HepG2 (cell line): ENCODE data around the gene IGFBP6. TPM values are rescaled to one million over a fixed set of nuclear protein-coding genes. Genes with fewer than 3 reads are reported as not detected.
A peak's percentile ranks its signal among the peaks of the same experiment; 100 is the strongest.

ENCODE experiments used
- HDAC2 ChIP-seq: sonication (generic); formaldehyde crosslinking; IDR thresholded peaks from 2 replicates; pipeline ENCODE4 v1.4.0; 2020; ENCODE audit warnings: missing genetic modification reagents
- HNF1A ChIP-seq, 2 experiments: sonication (generic) in 1 of 2; formaldehyde crosslinking in 1 of 2; IDR thresholded peaks; 2 replicates each; pipeline versions ENCODE4 v1.4.0 to v1.6.1; 2016 to 2020; ENCODE audit warnings: borderline replicate concordance in 1 of 2, low read depth in 1 of 2, mild to moderate bottlenecking in 1 of 2, missing genetic modification reagents in 1 of 2
- MAFG ChIP-seq: sonication (generic); formaldehyde crosslinking; IDR thresholded peaks from 2 replicates; pipeline ENCODE4 v1.5.1; 2020; ENCODE audit warnings: mild to moderate bottlenecking, missing genetic modification reagents
- NFRKB ChIP-seq: fragments of 450-650 bp; IDR thresholded peaks from 2 replicates; pipeline ENCODE4 v1.6.1; 2017
- SNAI1 ChIP-seq: sonication (generic); formaldehyde crosslinking; IDR thresholded peaks from 2 replicates; pipeline ENCODE4 v1.5.0; 2020; ENCODE audit warnings: mild to moderate bottlenecking, missing genetic modification reagents, borderline replicate concordance
- SP5 ChIP-seq: IDR thresholded peaks from 2 replicates; pipeline ENCODE4 v1.6.1; 2016; ENCODE audit warnings: low read depth, borderline replicate concordance
- SRSF4 ChIP-seq: fragments of 200-400 bp; formaldehyde crosslinking; IDR thresholded peaks from one replicate; pipeline ENCODE4 v1.6.1; 2018; ENCODE audit warnings: mild to moderate bottlenecking, low read depth, low read length, moderate library complexity; ENCODE audit not compliant: poor library complexity, severe bottlenecking
- WIZ ChIP-seq: sonication (generic); formaldehyde crosslinking; IDR thresholded peaks from 2 replicates; pipeline ENCODE4 v1.5.1; 2020; ENCODE audit warnings: mild to moderate bottlenecking, missing genetic modification reagents
- ZNF33B ChIP-seq: sonication (generic); formaldehyde crosslinking; IDR thresholded peaks from 2 replicates; pipeline ENCODE4 v1.5.1; 2020; ENCODE audit warnings: mild to moderate bottlenecking, missing genetic modification reagents
- ZNF737 ChIP-seq: sonication (generic); formaldehyde crosslinking; IDR thresholded peaks from 2 replicates; pipeline ENCODE4 v1.5.0; 2020; ENCODE audit warnings: missing genetic modification reagents, mild to moderate bottlenecking, borderline replicate concordance
- ZNF781 ChIP-seq: sonication (generic); formaldehyde crosslinking; IDR thresholded peaks from 2 replicates; pipeline ENCODE4 v1.5.1; 2020; ENCODE audit warnings: borderline replicate concordance, mild to moderate bottlenecking, missing genetic modification reagents; ENCODE audit errors: not compliant biosample characterization
- ZNF788 ChIP-seq: sonication (generic); formaldehyde crosslinking; IDR thresholded peaks from 2 replicates; pipeline ENCODE4 v1.5.0; 2020; ENCODE audit warnings: mild to moderate bottlenecking, missing genetic modification reagents, borderline replicate concordance
- ZSCAN30 ChIP-seq: sonication (generic); formaldehyde crosslinking; IDR thresholded peaks from 2 replicates; pipeline ENCODE4 v1.5.0; 2020; ENCODE audit warnings: mild to moderate bottlenecking, missing genetic modification reagents
- polyA plus RNA-seq, 8 experiments: library from polyadenylated mRNA; depleted of rRNA in 3 of 8; stranded (reverse) in 7 of 8; unstranded in 1 of 8; fragments of >200 nt; fragmentation: Illumina TruSeq in 4 of 8; extraction: Trizol in 4 of 8; gene quantifications; 2 replicates each; pipeline versions ENCODE4 v1.2.1 to v1.2.3, GENCODE V29; 2011 to 2016; ENCODE audit warnings: low read depth in 4 of 8, missing spikeins in 1 of 8, mixed read lengths in 1 of 8; ENCODE audit not compliant: insufficient read depth in 1 of 8
- total RNA-seq, 5 experiments: library from RNA; depleted of rRNA; stranded (reverse); fragments of >200 nt; fragmentation: Illumina TruSeq; extraction: Trizol; gene quantifications; 2 replicates each; pipeline ENCODE4 v1.2.3, GENCODE V29; 2016; ENCODE audit warnings: low read depth in 1 of 5
- TF ChIP-seq, protein P1 (sequence below): sonication (generic); formaldehyde crosslinking; IDR thresholded peaks from 2 replicates; pipeline ENCODE4 v1.4.0; 2020; ENCODE audit warnings: missing genetic modification reagents, borderline replicate concordance
- TF ChIP-seq, protein P2 (sequence below): sonication (generic); formaldehyde crosslinking; IDR thresholded peaks from 2 replicates; pipeline ENCODE4 v1.5.1; 2020; ENCODE audit warnings: mild to moderate bottlenecking, missing genetic modification reagents, borderline replicate concordance

The IGFBP6 gene
- total and polyA plus RNA-seq, 2 of the 13 experiments (the other 11 are each of a cell fraction or from before 2014, with no cell fraction given) = 3.9 to 25.2 TPM

DNA sequence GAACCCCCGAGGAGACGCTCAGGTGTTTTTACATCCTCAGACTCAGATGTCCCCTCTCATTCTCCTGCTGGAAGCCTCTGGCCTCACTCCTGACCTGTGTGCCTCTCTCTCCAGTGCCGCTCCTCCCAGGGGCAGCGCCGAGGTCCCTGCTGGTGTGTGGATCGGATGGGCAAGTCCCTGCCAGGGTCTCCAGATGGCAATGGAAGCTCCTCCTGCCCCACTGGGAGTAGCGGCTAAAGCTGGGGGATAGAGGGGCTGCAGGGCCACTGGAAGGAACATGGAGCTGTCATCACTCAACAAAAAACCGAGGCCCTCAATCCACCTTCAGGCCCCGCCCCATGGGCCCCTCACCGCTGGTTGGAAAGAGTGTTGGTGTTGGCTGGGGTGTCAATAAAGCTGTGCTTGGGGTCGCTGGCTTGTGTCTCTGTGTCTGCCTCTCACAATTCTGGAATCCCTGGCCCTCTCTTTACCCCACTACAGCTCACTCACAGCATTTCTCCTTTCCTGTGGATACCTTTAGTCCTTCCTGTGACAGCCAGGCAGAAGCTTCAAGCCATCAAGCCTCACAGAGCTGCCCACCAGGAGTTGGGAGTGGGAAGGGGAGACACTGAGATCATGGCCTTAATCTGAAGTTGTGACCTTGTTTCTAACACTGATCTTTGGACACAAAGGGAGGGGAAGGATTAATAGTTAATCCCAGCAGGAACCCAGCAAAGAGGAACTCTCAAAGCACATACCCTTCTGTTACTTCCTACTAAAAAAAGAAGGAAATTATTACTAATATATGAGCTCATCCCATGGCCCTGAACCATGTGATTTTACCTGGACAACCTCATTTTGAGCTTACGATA lies 4.7 kb downstream of the IGFBP6 start (continued):
- TF ChIP-seq, protein P1, sequence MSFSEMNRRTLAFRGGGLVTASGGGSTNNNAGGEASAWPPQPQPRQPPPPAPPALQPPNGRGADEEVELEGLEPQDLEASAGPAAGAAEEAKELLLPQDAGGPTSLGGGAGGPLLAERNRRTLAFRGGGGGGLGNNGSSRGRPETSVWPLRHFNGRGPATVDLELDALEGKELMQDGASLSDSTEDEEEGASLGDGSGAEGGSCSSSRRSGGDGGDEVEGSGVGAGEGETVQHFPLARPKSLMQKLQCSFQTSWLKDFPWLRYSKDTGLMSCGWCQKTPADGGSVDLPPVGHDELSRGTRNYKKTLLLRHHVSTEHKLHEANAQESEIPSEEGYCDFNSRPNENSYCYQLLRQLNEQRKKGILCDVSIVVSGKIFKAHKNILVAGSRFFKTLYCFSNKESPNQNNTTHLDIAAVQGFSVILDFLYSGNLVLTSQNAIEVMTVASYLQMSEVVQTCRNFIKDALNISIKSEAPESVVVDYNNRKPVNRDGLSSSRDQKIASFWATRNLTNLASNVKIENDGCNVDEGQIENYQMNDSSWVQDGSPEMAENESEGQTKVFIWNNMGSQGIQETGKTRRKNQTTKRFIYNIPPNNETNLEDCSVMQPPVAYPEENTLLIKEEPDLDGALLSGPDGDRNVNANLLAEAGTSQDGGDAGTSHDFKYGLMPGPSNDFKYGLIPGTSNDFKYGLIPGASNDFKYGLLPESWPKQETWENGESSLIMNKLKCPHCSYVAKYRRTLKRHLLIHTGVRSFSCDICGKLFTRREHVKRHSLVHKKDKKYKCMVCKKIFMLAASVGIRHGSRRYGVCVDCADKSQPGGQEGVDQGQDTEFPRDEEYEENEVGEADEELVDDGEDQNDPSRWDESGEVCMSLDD (CRISPR knock-in tag) = no peak
- 0 out of 2 replicates have a peak, but pooled peaks have one; percentile 9 for TF ChIP-seq HDAC2
- TF ChIP-seq, protein P2, sequence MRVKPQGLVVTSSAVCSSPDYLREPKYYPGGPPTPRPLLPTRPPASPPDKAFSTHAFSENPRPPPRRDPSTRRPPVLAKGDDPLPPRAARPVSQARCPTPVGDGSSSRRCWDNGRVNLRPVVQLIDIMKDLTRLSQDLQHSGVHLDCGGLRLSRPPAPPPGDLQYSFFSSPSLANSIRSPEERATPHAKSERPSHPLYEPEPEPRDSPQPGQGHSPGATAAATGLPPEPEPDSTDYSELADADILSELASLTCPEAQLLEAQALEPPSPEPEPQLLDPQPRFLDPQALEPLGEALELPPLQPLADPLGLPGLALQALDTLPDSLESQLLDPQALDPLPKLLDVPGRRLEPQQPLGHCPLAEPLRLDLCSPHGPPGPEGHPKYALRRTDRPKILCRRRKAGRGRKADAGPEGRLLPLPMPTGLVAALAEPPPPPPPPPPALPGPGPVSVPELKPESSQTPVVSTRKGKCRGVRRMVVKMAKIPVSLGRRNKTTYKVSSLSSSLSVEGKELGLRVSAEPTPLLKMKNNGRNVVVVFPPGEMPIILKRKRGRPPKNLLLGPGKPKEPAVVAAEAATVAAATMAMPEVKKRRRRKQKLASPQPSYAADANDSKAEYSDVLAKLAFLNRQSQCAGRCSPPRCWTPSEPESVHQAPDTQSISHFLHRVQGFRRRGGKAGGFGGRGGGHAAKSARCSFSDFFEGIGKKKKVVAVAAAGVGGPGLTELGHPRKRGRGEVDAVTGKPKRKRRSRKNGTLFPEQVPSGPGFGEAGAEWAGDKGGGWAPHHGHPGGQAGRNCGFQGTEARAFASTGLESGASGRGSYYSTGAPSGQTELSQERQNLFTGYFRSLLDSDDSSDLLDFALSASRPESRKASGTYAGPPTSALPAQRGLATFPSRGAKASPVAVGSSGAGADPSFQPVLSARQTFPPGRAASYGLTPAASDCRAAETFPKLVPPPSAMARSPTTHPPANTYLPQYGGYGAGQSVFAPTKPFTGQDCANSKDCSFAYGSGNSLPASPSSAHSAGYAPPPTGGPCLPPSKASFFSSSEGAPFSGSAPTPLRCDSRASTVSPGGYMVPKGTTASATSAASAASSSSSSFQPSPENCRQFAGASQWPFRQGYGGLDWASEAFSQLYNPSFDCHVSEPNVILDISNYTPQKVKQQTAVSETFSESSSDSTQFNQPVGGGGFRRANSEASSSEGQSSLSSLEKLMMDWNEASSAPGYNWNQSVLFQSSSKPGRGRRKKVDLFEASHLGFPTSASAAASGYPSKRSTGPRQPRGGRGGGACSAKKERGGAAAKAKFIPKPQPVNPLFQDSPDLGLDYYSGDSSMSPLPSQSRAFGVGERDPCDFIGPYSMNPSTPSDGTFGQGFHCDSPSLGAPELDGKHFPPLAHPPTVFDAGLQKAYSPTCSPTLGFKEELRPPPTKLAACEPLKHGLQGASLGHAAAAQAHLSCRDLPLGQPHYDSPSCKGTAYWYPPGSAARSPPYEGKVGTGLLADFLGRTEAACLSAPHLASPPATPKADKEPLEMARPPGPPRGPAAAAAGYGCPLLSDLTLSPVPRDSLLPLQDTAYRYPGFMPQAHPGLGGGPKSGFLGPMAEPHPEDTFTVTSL (CRISPR knock-in tag) = peak; percentile 58; the same call in 1 of the 2 replicates
- no peak for TF ChIP-seq WIZ (CRISPR knock-in tag)
- TF ChIP-seq MAFG (CRISPR knock-in tag) = no peak
- TF ChIP-seq HNF1A (IDR thresholded peaks at IDR 0.05; ENCODE audit: low read depth) = peak; percentile 69
- peak; percentile 73; the same call in 1 of the 2 replicates for TF ChIP-seq HNF1A (CRISPR knock-in tag; IDR thresholded peaks at IDR 0.05; ENCODE audit: borderline replicate concordance)
- no peak for TF ChIP-seq SNAI1 (CRISPR knock-in tag)
- no peak for TF ChIP-seq ZNF781 (CRISPR knock-in tag)
- TF ChIP-seq NFRKB = no peak
- 0 out of 2 replicates have a peak, but pooled peaks have one; percentile 16 for TF ChIP-seq SP5 (CRISPR knock-in tag)
- no peak for TF ChIP-seq ZNF737 (CRISPR knock-in tag)
- TF ChIP-seq ZNF788 (CRISPR knock-in tag) = no peak
- no peak for TF ChIP-seq ZSCAN30 (CRISPR knock-in tag)
- no peak for TF ChIP-seq SRSF4
- TF ChIP-seq ZNF33B (CRISPR knock-in tag) = no peak
